HFFc6 (cell line): Measurements from ENCODE around the gene TLX3. TPM values are rescaled to one million over a fixed set of nuclear protein-coding genes. Genes with fewer than 3 reads are reported as not detected.

Experiments
- DNase-seq: peaks from one replicate; pipeline ENCODE4 v3.0.0-alpha.2; 2018
- H3K27ac Mint-ChIP-seq: 2 replicates; pipeline ENCODE4 v1.8.0; 2020; ENCODE audit warnings: mild to moderate bottlenecking, mixed read lengths
- H3K27me3 Mint-ChIP-seq: 2 replicates; pipeline ENCODE4 v1.8.0; 2021; ENCODE audit warnings: mild to moderate bottlenecking, moderate library complexity, mixed read lengths; ENCODE audit not compliant: insufficient read depth
- H3K36me3 Mint-ChIP-seq: 2 replicates; pipeline ENCODE4 v1.8.0; 2021; ENCODE audit warnings: low read depth, mixed read lengths
- H3K4me1 Mint-ChIP-seq: 2 replicates; pipeline ENCODE4 v1.8.0; 2020; ENCODE audit warnings: low read depth, mixed read lengths
- H3K4me3 Mint-ChIP-seq: 2 replicates; pipeline ENCODE4 v1.8.0; 2020; ENCODE audit warnings: mild to moderate bottlenecking, moderate library complexity, mixed read lengths
- H3K9me3 Mint-ChIP-seq: 2 replicates; pipeline ENCODE4 v1.8.0; 2020; ENCODE audit warnings: mild to moderate bottlenecking, mixed read lengths
- CTCF ChIP-seq: fragments of 200-600 bp; sonication (generic); IDR thresholded peaks from 2 replicates; pipeline ENCODE4 v1.5.0; 2021; ENCODE audit warnings: antibody characterized with exemption, mild to moderate bottlenecking
- total RNA-seq, 6 experiments: library from RNA; stranded (reverse); fragmentation: NEBNext Ultra II Directional; extraction: Animal tissue kit (Norgen Biotek cat#: 25700); gene quantifications; 2 replicates in 1 of 6; 3 replicates in 5 of 6; pipeline ENCODE4 v1.2.3, GENCODE V29; 2021

TLX3 gene
- total RNA-seq, 6 experiments from 2014 or later: not detected

GRCh38 chr5:171310212-171310818, 1.3 kb downstream of the TLX3 start:
- no peak for DNase-seq
- H3K4me3 Mint-ChIP-seq: peak overlapping the region; percentile 42; the same call in 1 of the 2 replicates
- no peaks in the 10 kb centered on the region; the same call in 1 of the 2 replicates for H3K36me3 Mint-ChIP-seq
- peak; percentile 47; the same call in 1 of the 2 replicates for TF ChIP-seq CTCF
- no peak overlapping the region for H3K27ac Mint-ChIP-seq
- H3K4me1 Mint-ChIP-seq: peaks cover 22% of the 10 kb centered on the region
- peaks cover 60% of the 10 kb centered on the region for H3K27me3 Mint-ChIP-seq
- H3K9me3 Mint-ChIP-seq: peaks cover 9% of the 10 kb centered on the region

GRCh38 chr5:171310819-171311321, 1.8 kb downstream of the TLX3 start:
- H3K27ac Mint-ChIP-seq: no peak overlapping the region
- H3K4me3 Mint-ChIP-seq: peak overlapping the region; percentile 42; the same call in 1 of the 2 replicates
- peaks cover 64% of the 10 kb centered on the region for H3K27me3 Mint-ChIP-seq
- H3K4me1 Mint-ChIP-seq: peaks cover 22% of the 10 kb centered on the region
- TF ChIP-seq CTCF: no peak
- H3K36me3 Mint-ChIP-seq: no peaks in the 10 kb centered on the region; the same call in 1 of the 2 replicates
- no peak for DNase-seq
- H3K9me3 Mint-ChIP-seq: peaks cover 9% of the 10 kb centered on the region

GRCh38 chr5:171311322-171312077, 2.5 kb downstream of the TLX3 start:
- no peak for TF ChIP-seq CTCF
- H3K4me3 Mint-ChIP-seq: 0 out of 2 replicates have a peak overlapping the region, but pooled peaks have one; percentile 22
- peaks cover 27% of the 10 kb centered on the region for H3K4me1 Mint-ChIP-seq
- no peak for DNase-seq
- H3K27me3 Mint-ChIP-seq: peaks cover 64% of the 10 kb centered on the region
- no peaks in the 10 kb centered on the region; the same call in 1 of the 2 replicates for H3K36me3 Mint-ChIP-seq
- H3K27ac Mint-ChIP-seq: no peak overlapping the region
- H3K9me3 Mint-ChIP-seq: peaks cover 9% of the 10 kb centered on the region

- Mint-ChIP-seq H3K36me3 (no peaks in the 10 kb centered on the region; the same call in 1 of the 2 replicates), H3K27ac (no peak overlapping the region), H3K9me3 (peaks cover 9% of the 10 kb centered on the region), H3K27me3 (peaks cover 65% of the 10 kb centered on the region), H3K4me1 (peaks cover 31% of the 10 kb centered on the region), H3K4me3 (peak overlapping the region; percentile 75)
- DNase-seq: no peak
- TF ChIP-seq CTCF: no peak
These were observed 3.3 kb downstream of the TLX3 start for GRCh38 chr5:171312129-171312974.
